Activated effector memory CD4-positive, alpha-beta T cell treated with anti-CD3 and anti-CD28 coated beads, Interleukin-2, amount 50 U/mL, for 16 hours (primary cell): ENCODE data around the gene PPRC1.
A peak's percentile ranks its signal among the peaks of the same experiment; 100 is the strongest.
"Not testable (repeated sequence)": the region's sequence is repeated elsewhere in the genome, so short reads cannot be mapped to it uniquely, and the experiment has no call there.

Experiments
- DNase-seq: peaks from one replicate; pipeline ENCODE4 v3.0.0-alpha.2; 2020

PPRC1 gene

DNA sequence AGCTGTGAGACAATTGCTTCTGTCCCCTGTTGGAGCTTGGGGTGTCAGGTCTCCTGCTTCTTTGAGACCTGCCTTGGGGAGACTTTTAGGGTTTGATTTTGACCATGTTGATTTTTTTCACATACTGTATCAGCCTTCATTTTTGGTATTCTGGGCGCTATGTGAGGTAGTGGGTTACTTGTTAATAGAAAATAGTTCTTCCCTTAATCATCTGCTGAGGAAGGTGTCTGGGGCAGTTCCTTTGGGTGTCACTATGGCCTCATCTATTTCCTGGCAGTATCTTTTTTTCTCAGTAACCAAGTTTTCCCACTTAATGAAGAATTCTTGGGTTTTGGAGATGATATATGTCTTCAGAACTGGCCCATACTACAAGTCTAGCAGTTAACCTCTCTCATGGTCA, 14.7 kb downstream of the PPRC1 start:
- no peak for DNase-seq

DNA sequence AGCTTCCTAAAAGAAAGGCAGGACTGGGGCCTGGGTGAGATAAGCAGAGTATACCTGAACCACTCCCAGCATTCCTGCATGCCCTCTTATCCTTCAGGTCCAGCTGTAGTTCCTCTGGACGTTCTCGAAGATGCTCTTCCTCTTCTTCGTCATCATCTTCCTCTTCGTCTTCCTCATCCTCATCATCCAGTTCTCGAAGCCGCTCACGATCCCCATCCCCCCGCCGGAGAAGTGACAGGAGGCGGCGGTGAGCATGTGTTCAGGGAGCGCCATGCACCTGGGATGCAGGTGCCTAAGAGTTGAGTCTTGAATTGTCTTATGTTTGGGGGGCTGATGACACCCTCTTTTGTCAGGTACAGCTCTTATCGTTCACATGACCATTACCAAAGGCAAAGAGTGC, 15.4 kb downstream of the PPRC1 start:
- no peak for DNase-seq

DNA sequence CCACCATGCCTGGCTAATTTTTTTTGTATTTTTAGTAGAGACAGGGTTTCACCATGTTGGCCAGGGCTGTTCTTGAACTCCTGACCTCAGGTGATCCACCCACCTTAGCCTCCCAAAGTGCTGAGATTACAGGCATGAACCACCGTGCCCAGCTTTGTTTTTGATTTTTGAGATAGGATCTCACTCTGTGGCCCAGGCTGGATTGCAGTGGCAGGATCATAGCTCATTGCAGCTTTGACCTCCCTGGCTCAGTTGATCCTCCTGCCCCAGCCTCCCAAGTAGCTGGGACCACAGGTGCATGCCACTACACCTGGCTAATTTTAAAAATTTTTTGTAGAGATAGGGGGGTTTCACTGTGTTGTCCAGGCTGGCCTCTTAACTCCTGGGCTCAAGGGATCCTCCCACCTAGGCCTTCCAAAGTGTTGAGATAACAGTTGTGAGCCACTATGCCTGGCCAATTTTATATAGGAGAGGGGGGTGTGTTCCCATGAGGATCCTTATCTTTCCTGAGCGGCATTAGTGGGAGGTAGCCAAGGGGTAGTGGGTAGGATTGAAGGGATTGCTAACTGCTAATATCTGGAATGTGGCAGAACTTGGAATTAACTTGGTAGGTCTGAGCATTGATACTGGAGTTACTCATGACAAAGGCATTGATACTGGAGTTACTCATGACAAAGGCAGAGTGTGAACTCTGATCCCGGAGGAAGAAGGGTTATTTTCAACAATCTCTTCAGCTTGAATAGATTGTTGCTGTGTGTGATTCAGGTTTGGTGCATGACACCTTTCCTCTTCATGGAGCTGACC, 18.3 kb downstream of the PPRC1 start:
- DNase-seq = no peak

DNA sequence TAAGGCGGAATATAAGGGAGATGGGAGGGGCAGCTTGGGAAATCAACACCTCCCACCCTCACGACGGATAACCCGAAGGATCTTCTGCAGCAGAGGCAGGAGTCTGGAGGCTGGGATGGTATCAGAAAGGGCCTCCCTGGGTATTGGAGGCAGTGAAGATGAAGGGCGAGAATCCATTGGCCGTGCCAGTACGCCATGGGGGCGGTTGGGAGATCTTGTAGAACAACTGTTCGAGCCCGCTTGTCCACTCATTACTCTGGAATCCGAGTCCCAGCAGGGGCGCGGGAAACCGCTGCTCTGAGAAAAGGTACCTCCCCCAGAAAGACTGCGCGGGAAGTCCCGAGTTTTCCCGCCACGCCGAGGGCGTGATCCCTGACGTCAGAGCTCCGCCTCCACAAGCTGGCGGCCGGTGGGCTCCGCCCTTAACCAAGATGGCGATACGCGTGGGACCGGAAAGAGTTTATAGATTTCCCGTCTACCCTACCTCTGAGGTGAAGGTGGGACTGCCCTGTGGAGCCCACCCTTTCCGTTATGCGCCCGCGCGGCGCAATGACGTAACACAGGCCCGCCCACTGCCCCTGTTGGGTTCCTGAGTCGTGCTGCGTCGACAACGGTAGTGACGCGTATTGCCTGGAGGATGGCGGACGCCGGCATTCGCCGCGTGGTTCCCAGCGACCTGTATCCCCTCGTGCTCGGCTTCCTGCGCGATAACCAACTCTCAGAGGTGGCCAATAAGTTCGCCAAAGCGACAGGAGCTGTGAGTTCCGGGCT, 19.1 kb downstream of the PPRC1 start, which contains the start of gene NOLC1:
TSS of gene NOLC1 (plus strand) at position 616 of the 771 bp plus-strand sequence. CDS start at position 638, 22 bp downstream.
- DNase-seq = peak; percentile 100

DNA sequence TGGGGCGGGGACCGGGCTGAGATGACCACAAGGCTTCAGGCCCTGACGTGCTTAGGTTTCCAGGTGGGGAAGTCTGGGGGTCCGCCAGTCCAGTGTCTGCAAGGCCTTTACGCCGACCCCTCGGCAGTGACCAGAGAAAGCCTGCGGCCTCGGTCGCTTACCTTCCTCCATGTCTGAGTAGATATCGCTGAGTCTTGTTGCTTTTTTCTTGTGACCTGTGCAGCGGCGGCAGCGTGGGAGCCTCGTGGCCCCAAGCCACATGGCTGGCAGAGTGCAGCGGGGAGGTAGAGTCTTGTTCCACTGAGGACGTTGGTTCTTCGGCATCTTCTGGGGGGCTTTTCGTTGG, 19.7 kb downstream of the PPRC1 start:
- peak; percentile 82 for DNase-seq

DNA sequence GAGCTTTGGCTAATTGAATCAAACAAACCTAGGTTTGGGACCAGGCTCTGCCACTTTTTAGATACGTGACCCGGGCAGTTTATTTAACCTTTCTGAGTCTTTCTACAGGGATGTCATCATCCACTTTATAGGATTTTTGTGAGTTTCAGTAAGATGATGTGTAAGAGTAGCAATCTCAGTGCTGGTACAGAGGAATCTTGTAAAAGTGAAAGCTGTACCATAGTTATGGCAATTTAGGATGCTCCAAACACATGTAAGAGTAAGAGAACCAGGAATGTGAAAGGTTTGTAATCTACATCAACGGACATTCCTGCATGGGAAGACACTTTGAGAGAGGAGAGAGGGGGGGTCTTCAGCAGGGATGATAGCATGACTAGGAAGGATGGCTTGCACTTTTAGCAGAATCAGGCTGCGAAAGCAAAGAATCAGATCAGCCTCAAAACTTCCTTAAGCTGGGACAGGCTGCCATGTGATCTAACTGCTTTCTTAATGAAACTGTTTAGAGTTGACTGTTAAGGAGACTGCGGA, 20.3 kb downstream of the PPRC1 start:
- DNase-seq = no peak

DNA sequence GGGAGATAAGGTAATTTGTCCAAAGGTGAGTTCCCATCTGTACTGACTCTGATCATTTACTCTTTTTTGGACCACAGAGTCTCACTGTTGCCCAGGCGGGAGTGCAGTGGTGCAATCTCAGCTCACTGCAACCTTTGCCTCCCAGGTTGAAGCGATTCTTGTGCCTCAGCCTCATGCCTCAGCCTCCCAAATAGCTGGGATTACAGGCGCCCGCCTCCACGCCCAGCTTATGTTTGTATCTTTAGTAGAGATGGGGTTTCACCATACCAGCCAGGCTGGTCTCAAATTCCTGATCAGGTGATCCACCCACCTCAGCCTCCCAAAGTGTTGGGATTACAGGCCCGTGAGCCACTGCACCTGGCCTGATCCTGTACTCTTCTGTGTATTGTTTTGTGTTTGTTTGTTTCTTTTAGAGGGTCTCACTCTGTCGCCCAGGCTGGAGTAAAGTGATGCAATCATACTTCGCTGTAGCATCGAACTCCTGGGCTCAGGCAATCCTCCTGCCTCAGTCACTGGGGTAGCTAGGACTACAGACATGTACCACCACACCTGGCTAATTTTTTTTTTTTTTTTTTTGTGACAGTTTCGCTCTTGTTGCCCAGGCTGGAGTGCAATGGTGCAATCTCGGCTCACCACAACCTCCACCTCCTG, 21.8 kb downstream of the PPRC1 start:
- DNase-seq = no peak

DNA sequence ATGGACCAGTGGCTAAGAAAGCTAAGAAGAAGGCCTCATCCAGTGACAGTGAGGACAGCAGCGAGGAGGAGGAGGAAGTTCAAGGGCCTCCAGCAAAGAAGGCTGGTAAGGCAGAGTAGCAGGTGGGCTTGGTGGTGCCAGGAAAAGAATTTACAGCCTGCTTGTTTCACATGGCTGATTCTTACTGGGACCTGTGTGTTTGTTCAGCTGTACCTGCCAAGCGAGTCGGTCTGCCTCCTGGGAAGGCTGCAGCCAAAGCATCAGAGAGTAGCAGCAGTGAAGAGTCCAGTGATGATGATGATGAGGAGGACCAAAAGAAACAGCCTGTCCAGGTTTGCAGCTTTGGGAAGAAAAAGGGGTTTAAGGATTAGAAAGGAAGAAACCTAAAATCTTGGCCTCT, 24.4 kb downstream of the PPRC1 start:
- no peak for DNase-seq

DNA sequence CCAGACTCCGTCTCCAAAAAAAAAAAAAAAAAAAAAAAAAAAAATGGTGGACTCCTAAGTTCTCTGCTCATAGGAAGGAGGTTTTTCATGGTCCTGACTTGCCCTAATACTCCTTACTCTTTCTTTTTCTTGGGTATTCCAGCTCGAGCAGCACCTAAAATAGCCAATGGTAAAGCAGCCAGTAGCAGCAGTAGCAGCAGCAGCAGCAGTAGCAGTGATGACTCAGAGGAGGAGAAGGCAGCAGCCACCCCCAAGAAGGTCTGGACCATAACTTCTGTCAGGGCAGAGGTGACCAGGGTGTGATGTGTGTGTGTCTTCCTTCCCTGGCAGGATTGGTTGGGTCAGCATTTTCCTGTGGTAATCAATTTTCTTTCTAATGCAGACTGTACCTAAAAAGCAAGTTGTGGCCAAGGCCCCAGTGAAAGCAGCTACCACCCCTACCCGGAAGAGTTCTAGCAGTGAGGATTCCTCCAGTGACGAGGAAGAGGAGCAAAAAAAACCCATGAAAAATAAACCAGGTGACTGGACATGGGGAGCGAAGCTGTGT, 26.3 kb downstream of the PPRC1 start:
- DNase-seq = no peak

DNA sequence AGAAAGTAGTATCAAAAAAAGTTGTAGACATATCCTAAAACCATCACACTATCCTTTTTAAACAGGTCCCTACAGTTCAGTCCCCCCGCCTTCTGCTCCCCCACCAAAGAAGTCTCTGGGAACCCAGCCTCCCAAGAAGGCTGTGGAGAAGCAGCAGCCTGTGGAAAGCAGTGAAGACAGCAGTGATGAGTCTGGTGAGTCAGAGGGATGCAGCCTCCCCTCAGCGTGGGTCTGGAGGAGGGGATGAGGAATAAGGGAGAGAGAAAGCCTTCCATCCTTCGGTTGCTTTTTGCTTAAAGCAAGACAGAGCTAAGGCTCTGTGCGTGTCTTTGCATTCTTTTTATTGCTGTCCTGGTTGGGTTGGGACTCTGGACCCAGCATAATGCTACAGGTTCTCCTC, 27.0 kb downstream of the PPRC1 start:
- no peak for DNase-seq

DNA sequence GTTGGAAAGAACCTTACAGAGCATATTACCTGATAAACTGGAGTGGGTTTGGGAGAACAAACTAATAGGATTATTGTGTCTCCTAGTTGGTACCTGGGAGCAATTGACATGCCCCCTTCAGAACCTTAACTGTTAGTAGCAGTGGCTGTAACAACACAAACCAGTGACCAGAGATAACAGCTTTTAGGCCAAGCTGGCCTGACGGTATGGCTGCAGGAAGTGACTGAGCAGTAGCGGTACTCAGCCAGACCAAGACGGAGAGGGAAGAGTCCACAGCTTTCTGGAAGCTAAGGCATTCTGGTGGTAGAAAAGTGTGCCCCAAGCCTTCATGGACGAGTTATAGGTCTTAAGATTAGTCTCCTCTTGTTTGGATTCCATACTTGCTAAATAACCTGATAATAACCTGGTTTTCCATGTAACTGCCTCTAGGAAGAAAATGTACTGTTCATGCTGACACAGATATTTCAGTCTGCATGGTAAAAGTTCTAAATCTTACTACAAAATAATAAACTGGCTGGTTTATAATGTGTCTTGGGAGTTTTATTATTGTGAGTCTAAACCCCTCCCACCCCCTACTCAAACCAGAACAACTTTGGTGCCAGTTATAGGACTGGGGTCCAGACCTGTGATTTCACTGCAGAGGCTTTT, 30.6 kb downstream of the PPRC1 start:
- DNase-seq = peak; percentile 33

DNA sequence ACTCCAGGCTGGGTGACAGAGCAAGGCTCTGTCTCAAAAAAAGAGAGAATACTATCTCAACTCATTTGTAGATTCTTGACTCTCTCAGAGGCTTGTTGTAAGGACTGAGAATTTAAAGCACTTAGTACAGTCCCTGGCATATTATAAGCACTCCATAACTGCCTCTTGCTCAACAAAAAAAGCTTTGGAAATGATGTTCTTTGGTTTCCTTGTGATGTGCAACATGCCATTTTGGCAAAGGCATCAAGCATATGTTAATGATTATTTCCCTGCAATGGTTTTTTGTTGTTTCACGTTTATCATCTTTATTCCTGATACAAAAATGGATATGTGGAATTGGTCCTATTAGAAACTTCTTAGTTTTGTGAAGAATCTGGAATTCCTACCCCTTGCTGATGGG, 35.0 kb downstream of the PPRC1 start:
- DNase-seq = no peak

DNA sequence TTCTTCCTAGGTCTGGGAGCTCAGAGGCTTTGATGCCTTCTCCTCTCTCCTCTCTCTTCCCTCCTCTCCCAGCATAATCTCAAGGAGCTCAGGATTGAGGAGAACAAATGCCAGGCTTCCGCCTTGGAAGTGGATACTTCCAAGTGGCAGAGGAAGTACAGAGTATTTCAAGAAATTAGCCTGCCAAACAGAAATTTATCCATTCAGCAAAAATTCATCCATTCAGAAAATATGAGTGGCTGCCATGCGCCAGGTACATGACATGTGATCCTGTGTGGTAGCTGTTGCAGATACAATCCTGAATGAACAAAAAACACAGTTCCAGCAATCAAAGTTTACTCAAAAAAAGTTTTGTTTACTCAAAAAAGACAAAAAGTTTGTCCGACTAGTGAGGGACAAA, 37.8 kb downstream of the PPRC1 start:
- DNase-seq = no peak

DNA sequence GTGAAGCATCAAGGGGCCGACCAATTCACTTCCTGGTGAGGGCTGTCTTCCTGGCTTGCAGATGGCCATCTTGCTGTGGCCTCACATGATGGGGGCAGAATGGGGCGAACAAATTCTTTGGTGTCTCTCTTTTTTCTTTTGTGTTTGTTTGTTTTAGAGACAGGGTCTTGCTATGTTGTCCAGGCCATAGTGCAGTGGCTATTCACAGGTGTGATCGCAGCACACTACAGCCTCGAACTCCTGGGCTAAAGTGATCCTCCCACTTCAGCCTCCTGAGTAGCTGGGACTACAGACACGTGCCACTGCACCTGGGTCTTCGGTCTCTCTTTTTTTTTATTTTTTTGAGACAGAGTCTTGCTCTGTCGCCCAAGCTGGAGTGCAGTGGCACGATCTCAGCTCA, 39.4 kb downstream of the PPRC1 start:
- DNase-seq = no peak

DNA sequence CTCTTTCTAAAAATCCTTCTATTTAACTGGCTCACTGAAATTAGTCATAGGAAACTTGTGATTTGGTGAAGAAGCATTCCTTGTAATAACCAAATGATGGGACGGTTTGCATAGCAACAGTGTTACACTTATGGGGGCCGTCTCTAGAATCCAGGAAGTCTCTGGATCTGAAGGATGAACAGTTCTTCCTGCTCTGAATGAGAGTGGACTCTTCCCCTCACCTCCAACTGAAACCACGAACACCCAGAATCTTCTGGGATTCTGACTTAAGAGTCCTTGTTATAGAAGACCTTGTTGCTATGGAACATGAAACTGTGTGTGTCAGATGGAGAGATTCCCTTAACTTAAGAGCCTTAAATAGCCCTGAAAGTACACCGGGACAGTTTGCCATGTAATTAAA, 42.6 kb downstream of the PPRC1 start:
- no peak for DNase-seq

DNA sequence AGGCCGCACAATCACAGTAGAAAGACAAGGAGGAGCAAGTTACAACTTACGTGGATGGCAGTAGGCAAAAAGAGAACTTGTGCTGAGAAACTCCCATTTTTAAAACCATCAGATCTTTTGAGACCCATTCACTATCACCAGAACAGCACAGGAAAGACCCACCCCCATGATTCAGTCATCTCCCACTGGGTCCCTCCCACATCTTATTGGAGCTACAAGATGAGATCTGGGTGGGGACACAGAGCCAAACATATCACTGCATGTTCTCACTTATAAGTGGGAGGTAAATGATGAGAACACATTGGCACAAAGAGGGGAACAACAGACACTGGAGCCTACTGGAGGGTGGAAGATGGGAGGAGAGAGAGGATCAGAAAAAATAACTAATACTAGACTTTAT, 51.8 kb downstream of the PPRC1 start:
- DNase-seq = no peak

DNA sequence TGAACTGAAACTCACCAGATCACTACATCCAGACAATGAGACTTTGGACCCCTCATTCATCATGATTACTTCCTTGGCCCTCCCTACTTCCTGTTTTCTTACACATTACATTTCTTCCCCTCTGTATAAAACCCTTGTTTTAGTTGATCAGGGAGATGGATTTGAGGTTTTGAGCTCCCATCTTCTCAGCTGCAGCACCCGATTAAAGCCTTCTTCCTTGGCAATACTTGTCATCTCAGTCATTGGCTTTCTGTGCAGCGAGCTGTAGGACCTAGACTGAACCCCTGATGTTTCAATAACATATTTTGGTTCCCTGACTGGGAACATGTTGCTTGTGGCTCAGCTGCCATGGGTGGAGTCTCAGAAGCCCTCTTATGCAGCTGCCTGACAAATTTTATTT, 52.4 kb downstream of the PPRC1 start:
- no peak for DNase-seq

DNA sequence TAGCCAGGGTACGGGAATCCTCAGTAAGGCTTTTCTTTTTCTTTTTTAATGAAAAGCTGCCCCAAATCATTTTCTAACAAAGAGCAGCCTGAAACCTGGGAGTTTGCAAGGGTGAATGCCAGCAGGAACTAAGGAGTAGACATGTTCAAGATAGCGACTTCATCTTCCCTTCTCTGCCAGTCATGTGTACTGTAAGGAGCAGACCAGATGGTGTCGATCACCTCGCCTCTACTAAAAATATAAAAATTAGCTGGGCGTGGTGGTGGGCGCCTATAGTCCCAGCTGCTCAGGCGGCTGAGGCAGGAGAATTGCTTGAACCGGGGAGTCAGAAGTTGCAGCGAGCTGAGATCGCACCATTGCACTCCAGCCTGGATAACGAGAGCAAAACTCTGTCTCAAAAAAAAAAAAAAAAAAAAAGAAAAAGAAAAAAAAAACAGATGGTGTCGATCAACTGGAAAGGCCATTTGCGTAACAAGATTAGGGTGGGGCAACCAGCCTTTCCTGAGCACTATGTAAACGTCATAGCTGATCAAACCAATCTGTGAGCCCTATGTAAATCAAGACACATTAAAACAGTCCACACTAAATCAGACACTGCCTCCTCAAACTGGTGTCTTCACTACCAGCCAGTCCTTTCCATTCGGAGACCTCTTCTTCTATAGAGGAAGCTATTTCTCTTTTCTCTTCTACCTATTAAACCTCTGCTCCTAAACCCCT, 53.1 kb downstream of the PPRC1 start:
- DNase-seq = no peak

DNA sequence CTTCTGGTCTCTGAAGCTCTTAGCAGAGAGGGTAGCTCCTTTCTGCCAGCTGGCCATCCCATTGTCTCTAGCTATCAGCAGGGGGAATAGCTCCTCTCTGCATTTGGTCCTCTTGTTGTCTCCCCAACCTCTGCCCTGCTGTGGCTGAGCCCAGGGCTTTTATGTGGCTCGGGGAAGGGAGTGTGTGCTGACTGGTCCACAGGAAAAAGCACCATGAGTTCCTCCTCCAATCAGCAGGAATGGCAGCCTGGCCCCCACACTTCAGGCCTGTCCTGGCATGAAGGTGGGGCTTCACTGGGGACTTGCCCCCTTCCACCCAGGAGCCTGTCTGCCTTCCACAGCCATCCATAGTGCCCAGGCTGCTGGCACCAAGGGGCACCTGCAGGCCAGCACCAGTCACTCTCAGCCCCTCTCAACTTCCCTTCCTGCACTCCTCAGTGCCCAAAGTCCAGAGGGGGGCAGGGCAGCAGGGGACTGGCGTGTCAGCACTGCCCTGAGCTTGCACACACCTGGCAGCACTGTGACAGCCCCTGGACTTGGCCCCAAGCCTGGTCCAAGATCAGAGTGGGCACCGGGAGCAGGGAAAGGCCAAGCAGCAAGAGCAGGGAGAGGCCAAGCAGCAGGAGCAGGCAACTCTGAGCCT, 55.6 kb downstream of the PPRC1 start:
- no peak for DNase-seq

DNA sequence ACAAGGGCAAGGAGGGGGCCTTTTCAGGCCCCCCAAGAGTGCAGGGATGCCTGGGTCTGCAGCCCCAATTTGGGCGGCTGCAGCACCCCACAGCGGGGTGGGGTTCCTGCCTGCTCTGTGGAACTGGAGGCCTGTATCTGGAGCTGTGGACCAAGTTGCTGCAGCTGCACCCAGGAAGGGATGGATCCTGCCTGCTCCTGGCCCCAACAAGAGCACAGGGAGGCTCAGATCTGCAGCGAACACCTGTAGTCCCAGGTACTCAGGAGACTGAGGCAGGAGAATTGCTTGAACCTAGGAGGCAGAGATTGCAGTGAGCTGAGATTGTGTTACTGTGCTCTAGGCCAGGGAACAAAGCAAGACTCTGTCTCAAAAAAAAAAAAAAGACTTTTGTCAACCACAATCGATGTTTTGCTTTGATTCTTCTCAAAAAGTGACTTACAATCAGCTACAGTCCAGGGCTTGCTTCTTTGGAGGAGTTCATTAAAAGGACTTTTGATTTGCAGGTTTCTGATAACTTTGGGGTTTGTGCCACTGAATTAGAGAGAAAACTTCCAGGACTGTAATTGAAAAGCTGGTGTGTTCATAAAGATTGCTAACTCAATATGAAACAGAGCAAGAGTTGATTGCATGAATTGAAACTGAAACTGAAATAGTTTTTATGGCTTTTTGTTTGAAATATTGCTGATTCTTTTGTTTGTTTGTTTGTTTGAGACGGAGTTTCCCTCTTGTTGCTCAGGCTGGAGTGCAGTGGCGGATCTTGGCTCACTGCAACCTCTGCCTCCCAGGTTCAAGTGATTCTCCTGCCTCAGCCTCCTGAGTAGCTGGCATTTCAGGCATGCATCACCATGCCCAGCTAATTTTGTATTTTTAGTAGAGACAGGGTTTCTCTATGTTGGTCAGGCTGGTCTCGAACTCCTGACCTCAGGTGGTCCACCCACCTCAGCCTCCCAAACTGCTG, 56.4 kb downstream of the PPRC1 start:
- DNase-seq = not testable (repeated sequence)
